Measurements from ENCODE around the gene VIPR2. TPM values are rescaled to one million over a fixed set of nuclear protein-coding genes. Genes with fewer than 3 reads are reported as not detected.
"Not testable (repeated sequence)": the region's sequence is repeated elsewhere in the genome, so short reads cannot be mapped to it uniquely, and the experiment has no call there.

VIPR2 gene
- polyA plus RNA-seq, 3 donors = 1.2 to 5.2 (median 4.6) TPM

- WGBS, 3 donors = 1 to 5% (median 2%) methylated on average over 81 to 97 of the region's 97 CpGs
- H3K27ac ChIP-seq (ENCODE audit: low read depth, low read length) = no peak overlapping the region
Measured at GRCh38 chr7:159143780-159144757, 598 bp downstream of the VIPR2 start.

- no peak overlapping the region for H3K27ac ChIP-seq (ENCODE audit: low read depth, low read length)
- 44 to 71% (median 58%) methylated on average over 10 of the region's 10 CpGs for WGBS, 3 donors
Measured at GRCh38 chr7:159142730-159143129, 1.9 kb downstream of the VIPR2 start.

- H3K27ac ChIP-seq (ENCODE audit: low read depth, low read length) = no peak overlapping the region
- WGBS, 3 donors = 74 to 88% (median 86%) methylated on average over 5 of the region's 5 CpGs
Measured at GRCh38 chr7:159142199-159142598, 2.5 kb downstream of the VIPR2 start.

GRCh38 chr7:159141660-159142059 lies 3.0 kb downstream of the VIPR2 start:
- 68 to 71% (median 70%) methylated on average over 6 of the region's 6 CpGs for WGBS, 3 donors
- H3K27ac ChIP-seq (ENCODE audit: low read depth, low read length) = no peak overlapping the region

- 88 to 93% (median 89%) methylated on average over 14 of the region's 14 CpGs for whole genome bisulfite sequencing, 3 donors
- H3K27ac ChIP-seq (ENCODE audit: low read depth, low read length) = no peak overlapping the region
Measured at GRCh38 chr7:159141167-159141566, 3.5 kb downstream of the VIPR2 start.

GRCh38 chr7:159140170-159140910 lies 4.3 kb downstream of the VIPR2 start:
- WGBS, 3 donors = 91 to 94% (median 92%) methylated on average over 23 of the region's 23 CpGs
- H3K27ac ChIP-seq (ENCODE audit: low read depth, low read length) = no peak overlapping the region

GRCh38 chr7:159139639-159140038 lies 5.0 kb downstream of the VIPR2 start:
- 86 to 94% (median 87%) methylated on average over 10 of the region's 10 CpGs for WGBS, 3 donors
- H3K27ac ChIP-seq (ENCODE audit: low read depth, low read length) = no peak overlapping the region

- no peak overlapping the region for H3K27ac ChIP-seq (ENCODE audit: low read depth, low read length)
- WGBS, 3 donors = 88 to 95% (median 90%) methylated on average over 10 of the region's 10 CpGs
Measured at GRCh38 chr7:159139202-159139601, 5.5 kb downstream of the VIPR2 start.

- no peak overlapping the region for H3K27ac ChIP-seq (ENCODE audit: low read depth, low read length)
- 89 to 93% (median 91%) methylated on average over 6 of the region's 6 CpGs for WGBS, 3 donors
Measured at GRCh38 chr7:159138508-159138907, 6.2 kb downstream of the VIPR2 start.

- WGBS, 3 donors = 84 to 91% (median 85%) methylated on average over 11 of the region's 11 CpGs
- H3K27ac ChIP-seq (ENCODE audit: low read depth, low read length) = no peak overlapping the region
Measured at GRCh38 chr7:159137906-159138305, 6.8 kb downstream of the VIPR2 start.

- WGBS, 3 donors = 57 to 65% (median 61%) methylated on average over 6 of the region's 6 CpGs
- no peak overlapping the region for H3K27ac ChIP-seq (ENCODE audit: low read depth, low read length)
Measured at GRCh38 chr7:159136846-159137245, 7.8 kb downstream of the VIPR2 start.

GRCh38 chr7:159136442-159136841 lies 8.2 kb downstream of the VIPR2 start:
- WGBS, 3 donors = 74 to 86% (median 76%) methylated on average over 7 of the region's 7 CpGs
- H3K27ac ChIP-seq (ENCODE audit: low read depth, low read length) = no peak overlapping the region

- WGBS, 3 donors = 87 to 92% (median 90%) methylated on average over 8 of the region's 8 CpGs
- no peak overlapping the region for H3K27ac ChIP-seq (ENCODE audit: low read depth, low read length)
Measured at GRCh38 chr7:159136013-159136412, 8.7 kb downstream of the VIPR2 start.

GRCh38 chr7:159132670-159133443 lies 11.8 kb downstream of the VIPR2 start:
- not testable (repeated sequence) for H3K27ac ChIP-seq (ENCODE audit: low read depth, low read length)
- 81 to 87% (median 82%) methylated on average over 9 to 12 of the region's 14 CpGs for WGBS, 3 donors

GRCh38 chr7:159130820-159131219 lies 13.8 kb downstream of the VIPR2 start:
- WGBS, 3 donors = 76 to 81% (median 78%) methylated on average over 8 of the region's 8 CpGs
- no peak overlapping the region for H3K27ac ChIP-seq (ENCODE audit: low read depth, low read length)

GRCh38 chr7:159130199-159130775 lies 14.4 kb downstream of the VIPR2 start:
- no peak overlapping the region for H3K27ac ChIP-seq (ENCODE audit: low read depth, low read length)

GRCh38 chr7:159128767-159129166 lies 15.9 kb downstream of the VIPR2 start:
- WGBS, 3 donors = 82 to 91% (median 86%) methylated on average over 10 of the region's 10 CpGs
- H3K27ac ChIP-seq (ENCODE audit: low read depth, low read length) = no peak overlapping the region

More at GRCh38 chr7:159130199-159130775, 14.4 kb downstream of the VIPR2 start:
- WGBS, 3 donors = 82 to 89% (median 88%) methylated on average over 9 of the region's 9 CpGs
